ENCODE measurements around the gene USH2A.

The USH2A gene

GRCh38 chr1:215667761-215668160, 755.5 kb downstream of the USH2A start:
- H3K4me3 ChIP-seq (ENCODE audit: low read depth, low read length) = no peak overlapping the region

DNA sequence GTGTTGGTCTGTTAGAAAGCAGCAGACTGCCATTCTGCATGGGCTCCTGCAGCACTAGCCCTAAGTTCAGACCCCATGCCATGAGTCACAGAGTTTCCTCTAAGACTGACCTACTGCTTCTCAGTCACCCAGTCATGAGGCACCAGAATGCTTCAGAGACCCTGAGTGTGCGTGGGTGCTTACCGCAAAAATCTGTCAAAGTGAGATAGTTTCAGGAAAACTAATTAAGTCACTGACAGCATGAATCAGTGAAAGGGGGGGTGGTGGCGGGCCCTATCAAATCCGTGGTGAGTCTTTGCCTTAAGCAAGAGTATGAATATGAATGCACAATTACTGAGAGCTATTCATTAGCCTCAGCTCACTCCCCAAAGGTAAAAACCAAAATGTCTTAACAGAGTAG, 758.0 kb downstream of the USH2A start:
- no peak overlapping the region for H3K4me3 ChIP-seq (ENCODE audit: low read depth, low read length)

- no peak overlapping the region for H3K4me3 ChIP-seq (ENCODE audit: low read depth, low read length)
Measured at GRCh38 chr1:215661033-215661432, 762.2 kb downstream of the USH2A start.

DNA sequence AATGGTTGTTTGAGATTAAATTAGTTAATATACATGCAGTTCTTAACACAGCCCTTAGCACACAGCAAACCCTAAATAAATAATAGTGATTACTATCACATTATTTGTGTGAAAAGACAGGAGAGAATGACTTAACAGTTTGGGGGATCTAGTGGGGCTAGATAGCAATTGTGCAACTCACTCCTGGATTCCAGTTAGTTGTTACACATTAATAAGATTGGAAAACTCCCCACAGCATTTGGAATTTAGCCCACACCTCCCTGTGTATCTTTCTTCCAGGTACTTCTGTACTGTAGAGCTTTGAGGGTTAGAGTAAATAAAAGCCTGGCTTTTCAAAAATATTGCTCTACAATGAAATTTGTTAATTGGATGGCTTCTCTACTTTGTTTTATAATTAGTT, 763.0 kb downstream of the USH2A start:
- H3K4me3 ChIP-seq (ENCODE audit: low read depth, low read length) = no peak overlapping the region

DNA sequence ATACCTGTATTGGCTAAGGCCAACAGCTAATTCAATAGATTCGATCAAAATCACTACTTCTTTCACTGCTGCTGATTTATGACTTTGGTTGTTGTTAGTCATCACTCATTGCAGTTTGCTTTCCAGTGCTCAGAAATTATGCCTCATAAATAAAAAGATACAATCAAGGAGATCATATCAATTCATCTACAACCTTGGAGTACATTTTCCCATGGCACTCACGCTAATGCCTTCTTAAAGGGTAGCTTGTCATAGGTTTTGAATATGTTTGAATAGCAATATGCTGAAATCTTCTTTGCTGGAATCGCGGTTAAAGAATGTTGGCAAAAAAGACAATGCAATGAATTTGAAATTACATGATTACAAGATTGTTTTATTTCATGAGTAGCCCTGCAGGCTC, 766.2 kb downstream of the USH2A start:
- H3K4me3 ChIP-seq (ENCODE audit: low read depth, low read length) = no peak overlapping the region

- H3K4me3 ChIP-seq (ENCODE audit: low read depth, low read length) = no peak overlapping the region
Measured at GRCh38 chr1:215652371-215652770, 770.9 kb downstream of the USH2A start.

DNA sequence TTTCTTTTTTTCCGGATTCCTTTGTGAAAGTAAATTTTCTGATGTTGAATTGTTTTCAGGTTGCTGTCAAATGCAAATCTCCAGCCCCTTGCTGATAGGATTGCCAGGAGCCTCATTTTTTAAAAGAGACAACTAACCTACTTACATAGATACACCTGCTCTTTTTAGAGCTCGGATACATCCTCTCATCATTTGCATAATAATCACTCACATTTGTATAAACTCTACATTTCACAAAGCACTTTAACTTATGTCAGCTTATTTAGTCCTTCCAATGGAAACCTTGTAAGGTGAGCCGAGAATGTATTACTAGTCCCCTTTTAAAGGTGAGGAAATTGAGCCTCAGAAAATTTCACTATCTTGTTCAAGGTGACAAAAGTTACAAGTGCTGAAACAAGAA, 771.4 kb downstream of the USH2A start:
- H3K4me3 ChIP-seq (ENCODE audit: low read depth, low read length) = no peak overlapping the region

- H3K4me3 ChIP-seq (ENCODE audit: low read depth, low read length) = no peak overlapping the region
Measured at GRCh38 chr1:215650446-215651149, 772.6 kb downstream of the USH2A start.

GRCh38 chr1:215648957-215649356, 774.3 kb downstream of the USH2A start:
- H3K4me3 ChIP-seq (ENCODE audit: low read depth, low read length) = no peak overlapping the region

DNA sequence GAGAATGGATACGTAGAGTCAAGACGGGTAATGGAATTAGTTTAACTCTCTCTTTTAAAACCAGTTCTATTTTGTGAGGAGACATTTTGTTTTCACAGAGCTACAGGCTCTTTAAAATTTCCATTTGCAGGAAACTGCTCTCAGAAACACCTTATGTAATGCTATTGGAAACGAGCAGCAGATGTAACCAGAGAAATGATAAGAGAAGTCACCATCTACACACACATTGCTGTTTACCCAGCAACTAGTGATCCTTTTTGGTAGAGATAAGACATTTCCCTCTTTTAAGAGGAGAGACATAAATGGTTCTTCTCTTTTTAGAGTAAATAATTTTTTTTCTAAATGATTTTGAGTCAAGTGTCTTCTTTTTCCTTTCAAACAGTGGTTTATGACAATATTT, 775.5 kb downstream of the USH2A start:
- no peak overlapping the region for H3K4me3 ChIP-seq (ENCODE audit: low read depth, low read length)

DNA sequence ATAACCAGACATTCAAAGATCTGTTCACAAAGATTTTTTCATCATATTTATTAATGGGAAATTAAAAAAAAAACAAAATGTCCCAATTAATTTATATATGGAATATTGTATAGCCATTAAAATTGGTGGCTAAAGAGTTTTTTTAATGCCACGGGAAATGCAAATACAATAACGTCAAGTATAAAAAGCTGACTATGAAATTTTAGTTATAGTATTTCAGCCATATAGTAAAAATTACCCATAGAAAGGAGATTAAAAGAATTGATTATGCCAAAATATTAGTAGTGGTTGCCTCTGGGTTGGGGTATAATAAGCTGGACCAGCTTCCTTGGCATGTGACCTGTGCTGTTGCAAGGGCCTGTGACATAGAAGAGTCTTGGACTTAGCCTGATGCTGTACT, 777.4 kb downstream of the USH2A start:
- H3K4me3 ChIP-seq (ENCODE audit: low read depth, low read length) = no peak overlapping the region

- no peak overlapping the region for H3K4me3 ChIP-seq (ENCODE audit: low read depth, low read length)
Measured at GRCh38 chr1:215645182-215645581, 778.1 kb downstream of the USH2A start.

GRCh38 chr1:215643592-215644321, 779.5 kb downstream of the USH2A start:
- H3K4me3 ChIP-seq (ENCODE audit: low read depth, low read length) = no peak overlapping the region

DNA sequence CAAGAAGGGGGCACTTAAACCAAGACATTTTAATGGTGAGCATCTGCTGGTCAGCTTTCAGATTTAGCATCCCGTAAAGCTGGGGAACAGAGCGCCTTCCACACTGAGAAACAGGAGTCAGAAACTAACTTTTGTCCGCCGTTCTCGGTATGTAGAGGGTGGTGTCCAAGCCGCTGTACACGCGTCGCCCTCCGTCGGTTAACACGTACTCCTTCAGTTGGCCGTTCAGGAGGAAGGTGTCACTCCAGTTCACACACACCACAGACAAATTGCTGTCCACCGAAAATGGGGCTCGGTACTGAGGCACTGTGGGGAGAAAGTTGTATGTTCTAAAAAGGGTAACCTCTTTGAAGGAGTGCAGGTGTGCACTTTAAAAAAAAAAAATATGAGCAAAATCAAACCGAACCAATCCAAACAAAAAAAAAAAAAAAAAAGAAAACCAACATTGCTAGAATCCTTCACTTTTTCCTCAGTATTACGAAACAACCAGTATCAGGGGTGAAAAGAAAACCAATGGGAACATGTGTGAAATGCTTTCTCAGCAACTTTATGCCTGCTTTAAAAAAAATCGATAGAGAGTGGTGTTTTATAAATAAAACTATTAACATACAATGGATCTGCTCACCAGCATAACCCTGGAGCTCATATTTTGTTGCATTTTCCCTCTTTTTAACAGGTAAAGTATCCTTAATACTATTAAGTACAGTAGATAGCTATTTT, 782.7 kb downstream of the USH2A start:
- H3K4me3 ChIP-seq (ENCODE audit: low read depth, low read length) = no peak overlapping the region

GRCh38 chr1:215637041-215637573, 786.1 kb downstream of the USH2A start:
- H3K4me3 ChIP-seq (ENCODE audit: low read depth, low read length) = no peak overlapping the region

DNA sequence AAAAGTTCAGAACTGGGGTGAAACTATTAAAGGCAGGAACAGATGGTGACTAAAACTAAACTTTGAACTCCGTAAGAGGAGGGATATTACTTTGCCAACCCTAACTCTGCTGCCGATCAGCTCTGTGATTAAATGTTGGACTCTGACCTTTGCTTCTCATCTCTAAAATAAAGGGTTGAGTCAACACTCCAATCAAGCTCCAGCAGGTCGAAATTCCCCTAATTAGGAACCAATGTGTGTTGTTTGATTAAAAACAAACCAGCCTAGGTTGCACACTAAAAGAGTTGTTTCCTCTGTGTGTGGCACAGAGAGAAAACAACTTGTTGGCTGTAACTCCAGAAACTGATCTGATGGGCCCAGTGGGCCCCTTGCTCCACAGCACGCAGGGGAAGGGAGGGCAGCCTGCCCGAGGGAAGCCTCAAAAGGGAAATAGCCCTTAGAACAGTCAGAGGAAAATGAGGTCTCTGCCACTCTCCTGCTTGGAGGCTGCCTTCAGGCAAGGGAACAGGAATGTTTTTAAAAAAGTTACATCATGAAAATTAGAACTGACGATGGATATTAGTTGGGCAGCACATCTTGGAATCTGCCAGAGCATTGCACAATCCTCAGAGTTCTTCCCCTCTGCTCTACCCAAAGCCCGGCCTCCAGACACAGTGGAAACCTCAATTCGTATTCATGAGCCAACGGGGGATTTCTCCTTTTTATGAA, 786.8 kb downstream of the USH2A start:
- no peak overlapping the region for H3K4me3 ChIP-seq (ENCODE audit: low read depth, low read length)

DNA sequence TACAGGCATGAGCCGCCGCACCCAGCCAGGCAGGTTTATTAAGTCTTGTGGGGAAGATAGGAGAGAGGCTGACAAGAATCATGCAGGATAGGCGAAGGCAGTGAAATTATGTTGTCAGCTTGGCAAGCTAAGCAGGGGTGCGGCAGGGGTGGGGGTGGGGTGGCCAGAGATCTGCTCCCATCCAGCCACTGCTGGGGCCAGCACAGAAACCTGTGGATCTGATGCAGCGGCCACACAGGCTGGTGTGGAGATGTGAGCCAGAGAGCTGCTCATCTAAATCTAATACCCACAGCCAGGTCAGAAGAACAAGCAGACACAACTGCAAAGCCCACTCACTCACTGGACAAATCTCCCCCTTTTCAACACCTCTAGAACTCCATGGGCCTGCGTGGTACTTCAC, 787.4 kb downstream of the USH2A start:
- no peak overlapping the region for H3K4me3 ChIP-seq (ENCODE audit: low read depth, low read length)

DNA sequence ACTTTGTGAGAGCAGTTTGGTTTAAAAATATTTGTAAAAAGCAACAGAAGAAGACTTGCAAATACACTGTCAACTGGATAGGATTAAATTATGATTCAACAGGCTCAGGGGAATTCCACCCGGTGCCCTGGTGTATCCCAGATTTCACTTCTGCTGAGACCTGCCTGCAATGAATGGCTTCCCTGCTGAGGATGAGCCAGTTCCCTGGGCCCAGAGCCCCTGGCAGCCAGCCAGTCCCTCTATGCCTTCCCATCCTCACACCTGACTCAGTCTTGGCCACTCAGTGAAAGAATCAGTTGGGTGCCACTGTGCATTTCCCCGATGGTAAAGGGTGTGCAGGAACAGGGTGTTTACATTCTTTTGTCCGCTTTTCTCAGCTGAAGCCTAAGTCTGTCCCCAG, 791.8 kb downstream of the USH2A start:
- no peak overlapping the region for H3K4me3 ChIP-seq (ENCODE audit: low read depth, low read length)

DNA sequence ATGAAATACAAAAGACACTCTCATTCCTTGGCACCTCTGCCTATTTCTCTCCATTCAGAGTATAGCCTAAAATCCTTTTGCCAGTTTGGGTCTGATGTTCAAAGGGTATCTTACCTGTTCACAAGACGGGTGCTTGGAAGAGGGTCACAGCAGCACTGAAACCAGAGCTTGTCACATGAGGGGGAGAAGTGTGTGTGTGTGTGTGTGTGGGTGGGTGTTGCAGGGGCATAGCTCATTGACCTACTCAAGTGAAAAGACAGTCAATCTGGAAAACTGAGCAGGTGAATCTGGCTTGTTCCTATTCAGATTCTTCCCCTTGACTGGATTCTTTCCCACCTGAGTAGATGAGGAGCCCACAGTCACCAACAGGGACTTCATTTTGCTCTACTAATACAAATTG, 792.2 kb downstream of the USH2A start:
- no peak overlapping the region for H3K4me3 ChIP-seq (ENCODE audit: low read depth, low read length)

DNA sequence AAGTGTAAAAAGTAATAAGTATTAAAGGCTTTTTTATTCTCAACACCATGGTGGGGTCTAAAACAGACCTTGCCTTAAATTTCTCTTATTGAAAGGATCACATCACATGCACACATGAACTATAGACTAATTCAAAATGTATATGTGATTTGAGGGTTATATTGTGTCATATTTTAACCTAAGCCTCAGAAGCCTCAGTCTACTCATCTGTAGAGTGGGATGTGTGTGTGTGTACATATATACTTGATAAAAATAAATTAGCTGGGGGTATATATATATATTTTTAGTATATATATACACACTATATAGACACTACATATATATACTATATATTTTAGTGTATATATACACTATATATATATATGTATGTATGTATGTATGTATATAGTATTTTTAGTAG, 797.3 kb downstream of the USH2A start:
- H3K4me3 ChIP-seq (ENCODE audit: low read depth, low read length) = no peak overlapping the region

GRCh38 chr1:215623162-215623561, 800.1 kb downstream of the USH2A start:
- H3K4me3 ChIP-seq (ENCODE audit: low read depth, low read length) = no peak overlapping the region

Data from iPS-11a (cell line).